Breast epithelium (tissue), 3 donors: ENCODE results near the gene ZNF354B.

Source experiments
- CTCF ChIP-seq, 3 donors: fragments of 450-650 bp; IDR thresholded peaks; one replicate each; pipeline ENCODE4 v1.5.1; 2016 to 2017; ENCODE audit warnings: antibody characterized with exemption in 3 of 3, mild to moderate bottlenecking in 3 of 3, moderate library complexity in 3 of 3
- POLR2A ChIP-seq: fragments of 450-650 bp; IDR thresholded peaks from one replicate; pipeline ENCODE4 v1.6.1; 2016; ENCODE audit warnings: antibody characterized with exemption, mild to moderate bottlenecking, moderate library complexity
- POLR2AphosphoS5 ChIP-seq, 3 donors: sonication (generic); formaldehyde crosslinking; IDR thresholded peaks; one replicate each; pipeline ENCODE4 v1.6.1; 2017; ENCODE audit warnings: antibody characterized with exemption in 3 of 3

DNA sequence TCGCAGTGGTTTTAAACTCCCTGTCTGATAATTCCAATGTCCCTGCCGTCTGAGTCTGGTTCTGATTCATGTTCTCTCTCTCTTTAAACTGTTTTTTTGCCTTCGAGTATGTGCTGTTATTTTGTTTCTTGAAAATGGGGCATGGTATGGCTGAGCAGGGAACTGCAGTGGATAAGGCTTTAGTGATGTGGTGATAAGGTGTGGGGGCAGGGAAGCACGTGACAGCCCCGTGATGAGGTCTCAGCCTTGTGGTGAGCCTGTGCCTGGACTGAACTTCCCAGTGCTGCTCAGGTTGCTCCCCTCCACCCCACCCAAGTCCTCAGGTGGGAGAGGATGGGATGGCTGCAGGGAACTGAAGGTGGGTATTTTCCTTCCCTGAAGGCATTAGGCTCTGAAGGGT is 5.5 kb upstream of the ZNF354B start:
- TF ChIP-seq CTCF (IDR thresholded peaks at IDR 0.05) (no peak), POLR2A (no peak), POLR2AphosphoS5 (IDR thresholded peaks at IDR 0.05) (no peak)
